HG03575 (cell line): ENCODE data around the gene ZC3H8.

ENCODE experiments used
- ATAC-seq: cut with Tn5 transposase; IDR thresholded peaks from one replicate; pipeline ENCODE4 v1.9.1; 2021; ENCODE audit not compliant: unreplicated experiment, insufficient number of reproducible peaks, low FRiP score; ENCODE audit errors: extremely low read depth

The ZC3H8 gene

DNA sequence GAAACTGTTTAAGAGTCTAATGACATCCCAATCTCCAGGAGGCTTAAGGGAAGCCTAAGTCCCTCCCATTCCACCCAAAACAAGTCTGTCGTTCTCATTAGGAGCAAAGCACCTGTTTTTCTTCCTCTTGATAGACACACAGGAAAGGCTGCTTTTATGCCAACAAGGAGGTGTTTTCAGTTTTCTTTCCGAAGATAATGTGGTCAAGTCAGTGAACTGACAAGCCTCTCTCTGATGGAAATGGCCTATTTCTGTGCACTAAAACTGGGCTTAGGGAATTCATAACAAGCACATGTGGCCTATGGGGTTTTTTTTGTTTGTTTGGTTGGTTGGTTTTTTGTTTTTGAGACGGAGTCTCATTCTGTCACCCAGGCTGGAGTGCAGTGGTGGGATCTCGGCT is 80.5 kb downstream of the ZC3H8 start:
- no peak for ATAC-seq

DNA sequence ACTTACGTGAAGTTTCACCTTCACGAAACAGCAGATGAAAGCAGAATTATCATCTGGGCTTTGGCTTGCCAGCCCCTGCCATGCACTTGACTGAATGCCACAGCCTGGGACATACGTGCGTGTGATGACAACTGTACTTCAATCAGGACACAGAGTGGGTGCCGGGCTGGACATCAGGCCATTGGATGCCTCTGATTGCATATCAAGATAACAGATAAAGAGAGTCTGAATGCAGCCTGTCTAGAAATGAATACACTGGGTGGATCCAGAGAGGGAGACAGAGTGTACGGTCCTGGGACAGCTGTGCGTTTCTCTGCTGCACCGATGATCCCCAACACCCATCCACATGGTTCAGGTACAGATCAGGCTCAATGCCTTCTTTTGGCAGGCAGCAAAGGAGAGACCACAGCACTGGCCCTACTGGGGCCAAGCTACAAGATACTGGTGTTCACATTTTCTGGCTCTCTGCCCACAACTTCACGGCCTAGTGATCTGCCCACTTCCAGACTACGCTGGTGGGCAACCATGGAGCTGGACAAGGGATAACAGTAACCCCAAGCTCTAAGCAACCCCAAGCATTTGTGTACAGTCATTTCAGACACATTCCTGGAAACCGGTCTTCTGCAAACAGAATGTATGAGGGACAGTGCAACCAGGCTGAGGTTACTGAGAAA is 81.1 kb downstream of the ZC3H8 start:
- no peak for ATAC-seq

DNA sequence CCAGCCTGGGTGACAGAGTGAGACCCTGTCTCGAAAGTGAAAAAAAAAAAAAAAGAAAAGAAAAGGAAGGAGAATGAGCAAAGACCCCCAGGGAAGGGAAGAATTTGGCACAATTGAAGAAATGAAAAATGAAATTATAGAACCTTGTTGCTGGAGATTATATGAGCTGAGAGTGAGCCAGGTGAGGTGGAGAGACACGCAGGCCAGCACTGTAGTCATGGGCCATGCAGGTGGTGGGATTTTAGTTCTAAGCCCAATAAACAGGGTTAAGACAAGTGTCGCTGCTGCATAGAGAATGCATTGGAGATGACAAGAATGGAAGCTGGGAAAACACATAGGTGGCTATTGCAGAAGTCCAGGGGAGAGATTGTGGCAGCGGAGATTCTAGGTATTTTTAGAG is 84.3 kb downstream of the ZC3H8 start:
- no peak for ATAC-seq

DNA sequence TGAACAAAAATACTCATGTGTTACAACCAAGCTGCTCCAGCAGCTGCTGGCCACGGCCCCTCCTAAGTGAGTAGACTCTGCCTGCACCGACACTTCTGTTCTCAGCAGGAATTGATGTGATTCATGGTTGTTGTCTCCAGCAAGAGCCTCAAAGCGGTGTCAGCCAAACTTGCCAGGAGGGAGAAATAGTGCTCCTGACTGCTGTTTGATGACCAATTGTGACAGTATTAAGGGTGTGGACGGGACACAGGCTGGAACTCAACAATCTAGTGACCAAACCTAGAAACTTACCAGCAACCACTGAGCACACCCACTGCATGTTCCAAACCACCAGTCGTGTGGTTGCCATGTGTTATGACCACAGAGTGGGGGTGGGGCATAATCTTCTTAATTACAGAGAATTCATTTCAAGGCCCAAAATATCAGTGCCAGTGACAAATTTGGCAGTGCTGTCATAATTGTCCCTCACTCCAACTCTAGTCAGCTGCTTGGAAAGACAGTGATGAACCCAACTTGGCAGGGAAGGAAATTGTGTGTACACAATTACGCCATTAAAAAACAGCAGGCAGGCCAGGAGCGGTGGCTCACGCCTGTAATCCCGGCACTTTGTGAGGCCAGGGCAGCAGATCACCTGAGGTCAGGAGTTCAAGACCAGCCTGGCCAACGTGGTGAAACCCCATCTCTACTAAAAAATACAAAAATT is 86.3 kb downstream of the ZC3H8 start:
- no peak for ATAC-seq

DNA sequence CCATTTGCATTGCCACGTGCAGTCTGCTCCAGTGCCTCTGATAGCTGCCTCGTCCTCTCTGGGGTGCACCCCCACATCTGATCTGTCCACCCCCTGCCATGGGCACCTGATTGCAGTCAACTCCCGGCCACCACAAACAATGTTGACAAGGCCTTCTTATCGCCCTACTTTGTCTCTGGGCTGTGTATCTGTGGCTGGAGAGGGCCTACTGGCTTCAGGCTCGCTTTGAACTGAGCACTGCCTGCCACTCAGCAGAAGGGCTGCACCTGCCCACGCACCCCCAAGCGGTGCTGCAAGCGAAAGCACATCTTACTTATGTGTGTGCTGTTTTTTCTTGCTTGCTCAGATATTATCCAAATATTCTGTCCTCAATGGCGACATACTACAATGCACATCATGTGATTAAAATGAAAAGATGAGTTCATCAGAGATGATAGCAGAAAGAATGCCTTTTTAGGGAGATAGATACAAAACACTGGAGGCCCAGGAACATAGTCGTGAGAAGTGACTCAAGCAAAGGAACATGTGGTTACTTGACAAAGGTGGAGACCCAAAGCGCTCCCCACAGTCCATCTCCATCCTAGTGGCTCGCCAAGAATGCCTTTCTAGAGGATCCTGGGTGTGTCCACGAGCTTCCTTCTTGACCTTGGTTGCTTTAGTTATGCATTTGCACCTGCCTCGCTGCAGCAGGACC is 87.9 kb downstream of the ZC3H8 start:
- ATAC-seq: no peak

DNA sequence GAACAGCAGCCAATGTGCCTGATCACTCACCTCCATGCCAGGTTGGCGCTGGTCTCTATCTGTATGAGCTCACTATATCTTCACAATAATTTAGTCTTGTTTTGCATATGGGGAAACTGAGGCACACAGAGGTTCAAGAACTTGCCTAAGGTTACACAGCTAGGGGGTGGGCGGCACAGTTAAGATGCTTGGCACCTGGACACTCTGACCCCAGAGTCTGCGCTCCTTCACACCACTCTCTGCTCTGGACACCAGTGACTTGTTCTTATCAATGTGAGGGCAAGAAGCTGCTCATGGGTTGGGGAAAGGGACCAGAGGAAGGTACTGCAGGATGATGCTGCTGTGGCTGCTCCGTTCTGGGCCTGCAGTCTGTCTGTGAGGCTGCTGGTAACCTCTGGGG is 89.5 kb downstream of the ZC3H8 start:
- no peak for ATAC-seq

DNA sequence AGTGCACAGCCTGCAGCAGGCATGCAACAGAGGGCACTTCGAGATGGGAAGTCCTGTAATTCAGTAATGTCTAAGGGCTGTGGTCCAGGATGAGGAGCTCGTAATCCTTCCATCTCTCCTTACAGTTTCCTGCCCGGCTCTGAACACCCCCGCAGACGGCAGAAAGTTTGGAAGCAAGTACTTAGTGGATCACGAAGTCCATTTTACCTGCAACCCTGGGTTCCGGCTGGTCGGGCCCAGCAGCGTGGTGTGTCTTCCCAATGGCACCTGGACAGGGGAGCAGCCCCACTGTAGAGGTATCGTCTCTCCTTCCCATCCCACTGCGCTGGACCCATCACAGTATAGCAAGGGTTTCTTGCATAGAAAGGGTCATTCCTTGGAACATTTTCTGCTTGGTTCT is 90.0 kb downstream of the ZC3H8 start:
- ATAC-seq: no peak

DNA sequence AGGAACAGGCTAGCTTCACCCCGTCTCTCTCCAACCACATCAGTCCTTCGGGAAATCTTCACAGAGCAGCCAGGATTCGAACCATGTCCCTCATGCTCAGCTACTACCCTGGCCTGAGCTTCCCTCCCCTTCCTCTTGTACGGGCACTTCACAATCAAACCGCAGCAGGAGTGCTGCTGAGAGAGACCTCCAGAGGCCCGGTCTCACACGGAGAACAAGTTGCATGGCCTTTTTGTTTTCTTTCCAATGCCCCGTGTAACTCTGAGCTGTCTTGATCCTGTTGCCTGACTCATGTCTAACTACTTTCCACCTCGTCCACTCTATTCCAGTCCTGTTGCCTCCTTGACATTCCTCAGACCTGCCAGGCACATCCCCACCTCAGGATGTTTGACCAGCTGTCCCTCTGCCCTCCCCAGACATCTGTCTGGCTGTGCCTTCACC is 91.3 kb downstream of the ZC3H8 start:
- ATAC-seq: no peak

DNA sequence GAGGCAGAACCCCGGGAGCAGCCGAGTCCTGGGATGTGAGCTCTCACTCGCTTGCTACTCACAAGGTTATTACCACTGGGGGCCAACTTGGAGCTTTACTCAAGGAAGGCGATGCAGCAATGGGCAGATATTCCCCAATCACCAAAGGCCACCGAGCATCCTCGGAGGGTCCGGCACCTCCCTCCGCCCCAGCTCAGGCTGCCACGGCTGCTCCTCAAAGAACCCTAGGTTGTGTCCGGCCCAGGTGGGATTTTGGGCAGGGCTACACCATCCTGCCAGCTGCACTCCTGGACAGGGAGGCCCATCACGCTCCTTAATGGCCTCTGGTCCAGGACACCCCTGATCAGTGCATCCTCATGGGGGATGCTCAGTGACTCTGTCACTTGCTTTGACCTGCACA is 91.9 kb downstream of the ZC3H8 start:
- ATAC-seq: no peak

DNA sequence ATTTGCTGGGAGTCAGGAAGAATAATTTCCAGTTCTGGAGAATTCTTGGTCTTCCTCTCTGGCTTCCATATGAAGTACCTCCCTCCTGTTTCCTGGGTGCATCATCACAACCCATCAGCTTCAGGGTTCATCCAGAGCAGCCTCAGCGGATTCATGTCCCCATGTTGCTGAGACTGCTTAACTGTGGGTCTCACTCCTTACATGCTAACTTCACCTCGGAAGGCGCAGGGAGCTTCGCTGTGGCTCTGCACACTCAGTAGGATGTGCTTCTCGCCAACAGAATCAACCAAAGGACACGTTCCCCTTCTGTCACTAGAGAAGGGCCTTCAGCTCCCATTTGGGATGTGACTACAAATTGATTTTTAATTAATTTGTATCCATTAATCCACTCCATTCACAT is 92.5 kb downstream of the ZC3H8 start:
- ATAC-seq: no peak
